CD4-positive, alpha-beta memory T cell (primary cell): ENCODE measurements around the gene HCN1. TPM values are rescaled to one million over a fixed set of nuclear protein-coding genes. Genes with fewer than 3 reads are reported as not detected.

Experiments used
- CTCF ChIA-PET: fragments of 350-600 bp; sonication (Branson Sonifier 250); formaldehyde crosslinking; loops from one replicate; lab custom pipeline; 2021; ENCODE audit warnings: inconsistent platforms; ENCODE audit not compliant: partially characterized antibody; lab: Charles Lee
- POLR2A ChIA-PET: fragments of 350-600 bp; sonication (Branson Sonifier 250); formaldehyde crosslinking; loops from one replicate; lab custom pipeline; 2021; ENCODE audit not compliant: partially characterized antibody; lab: Charles Lee
- DNase-seq, 5 donors: peaks; one replicate each; pipeline versions ENCODE4 v3.0.0 to v3.0.0-alpha.2; 2020 to 2022; ENCODE audit warnings: mixed read lengths in 1 of 5
- H3K27ac ChIP-seq: one replicate; pipeline ENCODE4 v1.7.0; 2013; ENCODE audit warnings: low read depth, low read length
- H3K27me3 ChIP-seq: 2 replicates; pipeline ENCODE4 v1.7.0; 2013; ENCODE audit warnings: mild to moderate bottlenecking, low read length, moderate library complexity; ENCODE audit not compliant: insufficient read depth
- H3K36me3 ChIP-seq: 2 replicates; pipeline ENCODE4 v1.7.0; 2013; ENCODE audit warnings: mild to moderate bottlenecking, low read length, moderate library complexity; ENCODE audit not compliant: insufficient read depth
- H3K4me1 ChIP-seq: 2 replicates; pipeline ENCODE4 v1.7.0; 2013; ENCODE audit warnings: mild to moderate bottlenecking, low read length, moderate library complexity; ENCODE audit not compliant: insufficient read depth
- H3K4me3 ChIP-seq, 2 donors: one replicate each; pipeline ENCODE4 v1.7.0; 2013; ENCODE audit warnings: low read length in 2 of 2, mild to moderate bottlenecking in 1 of 2
- H3K9me3 ChIP-seq, 2 donors: one replicate each; pipeline ENCODE4 v1.7.0; 2013; ENCODE audit warnings: low read length in 2 of 2, control low read depth in 1 of 2; ENCODE audit not compliant: control insufficient read depth in 1 of 2
- H3K27ac Mint-ChIP-seq, 7 donors: one replicate each; pipeline ENCODE4 v1.8.0; 2020 to 2021; ENCODE audit warnings: mixed read lengths in 7 of 7, mild to moderate bottlenecking in 6 of 7, inconsistent platforms in 3 of 7, moderate library complexity in 3 of 7
- H3K27me3 Mint-ChIP-seq, 2 donors: one replicate each; pipeline ENCODE4 v1.8.0; 2020 to 2021; ENCODE audit warnings: mixed read lengths in 2 of 2
- H3K36me3 Mint-ChIP-seq, 2 donors: one replicate each; pipeline ENCODE4 v1.8.0; 2020 to 2021; ENCODE audit warnings: mixed read lengths in 2 of 2, inconsistent platforms in 1 of 2, mild to moderate bottlenecking in 1 of 2
- H3K4me1 Mint-ChIP-seq, 4 donors: one replicate each; pipeline ENCODE4 v1.8.0; 2020 to 2021; ENCODE audit warnings: mixed read lengths in 4 of 4, mild to moderate bottlenecking in 1 of 4
- H3K4me3 Mint-ChIP-seq, 8 donors: one replicate each; pipeline ENCODE4 v1.8.0; 2020 to 2021; ENCODE audit warnings: mixed read lengths in 8 of 8, mild to moderate bottlenecking in 7 of 8, moderate library complexity in 6 of 8, inconsistent platforms in 3 of 8
- H3K9me3 Mint-ChIP-seq, 8 donors: one replicate each; pipeline ENCODE4 v1.8.0; 2020 to 2021; ENCODE audit warnings: mixed read lengths in 8 of 8, mild to moderate bottlenecking in 5 of 8, inconsistent platforms in 3 of 8, moderate library complexity in 1 of 8
- intact Hi-C: fragments of 100-400 bp; cut with micrococcal nuclease; formaldehyde crosslinking; loops from one replicate; pipeline ENCODE4 v1.15.1; 2023
- polyA plus RNA-seq, 2 donors: library from polyadenylated mRNA; unstranded; fragments of 300-500 nt; fragmentation: Illumina TruSeq; gene quantifications; one replicate each; pipeline ENCODE4 v1.2.3, GENCODE V29; 2021
- total RNA-seq, 2 experiments: library from RNA; stranded (reverse); gene quantifications; one replicate each; pipeline ENCODE4 v1.2.3, GENCODE V29; 2021

Gene HCN1
- total and polyA plus RNA-seq, 4 experiments from 2014 or later = not detected

GRCh38 chr5:45677524-45677923 lies 18.7 kb downstream of the HCN1 start:
- POLR2A ChIA-PET = no interaction called here
- H3K27ac Mint-ChIP-seq = no peak overlapping the region
- peaks cover 0 to 14% (median 7%) of the 10 kb centered on the region in 8 donors for H3K9me3 Mint-ChIP-seq
- Histone ChIP-seq H3K4me1 (no peaks in the 10 kb centered on the region), H3K9me3 (no peaks in the 10 kb centered on the region), H3K27ac (no peak overlapping the region), H3K36me3 (no peaks in the 10 kb centered on the region), H3K4me3 (no peak overlapping the region), H3K27me3 (no peaks in the 10 kb centered on the region)
- no peak for DNase-seq
- no peaks in the 10 kb centered on the region for H3K27me3 Mint-ChIP-seq
- no peaks in the 10 kb centered on the region for H3K36me3 Mint-ChIP-seq
- CTCF ChIA-PET = no interaction called here
- H3K4me1 Mint-ChIP-seq = no peaks in the 10 kb centered on the region
- no peak overlapping the region for H3K4me3 Mint-ChIP-seq
- intact Hi-C loops = no loop called here

- intact Hi-C loops = no loop called here
- ChIA-PET CTCF (no interaction called here), POLR2A (interaction anchor here (0.7 kb wide), 1 partner anchor 35 kb away, joined by 3 read pairs; no protein-coding TSS in a partner anchor)
- H3K36me3 Mint-ChIP-seq = no peaks in the 10 kb centered on the region
- Histone ChIP-seq H3K27ac (no peak overlapping the region), H3K36me3 (no peaks in the 10 kb centered on the region), H3K9me3 (no peaks in the 10 kb centered on the region), H3K4me3 (no peak overlapping the region), H3K27me3 (no peaks in the 10 kb centered on the region), H3K4me1 (no peaks in the 10 kb centered on the region)
- H3K9me3 Mint-ChIP-seq = peaks cover 0 to 23% (median 10%) of the 10 kb centered on the region in 8 donors
- no peak overlapping the region for H3K4me3 Mint-ChIP-seq
- H3K4me1 Mint-ChIP-seq = no peaks in the 10 kb centered on the region
- H3K27me3 Mint-ChIP-seq = no peaks in the 10 kb centered on the region
- H3K27ac Mint-ChIP-seq = no peak overlapping the region
- DNase-seq = no peak
Observed at GRCh38 chr5:45672271-45672670, 23.9 kb downstream of the HCN1 start.

GRCh38 chr5:45648744-45649143 lies 47.4 kb downstream of the HCN1 start:
- no peak overlapping the region for H3K4me3 Mint-ChIP-seq
- Histone ChIP-seq H3K27me3 (no peaks in the 10 kb centered on the region), H3K9me3 (peaks cover 0 to 8% of the 10 kb centered on the region in 2 donors), H3K4me1 (no peaks in the 10 kb centered on the region), H3K4me3 (no peak overlapping the region), H3K36me3 (no peaks in the 10 kb centered on the region), H3K27ac (no peak overlapping the region)
- no peak for DNase-seq
- POLR2A ChIA-PET = no interaction called here
- intact Hi-C loops = no loop called here
- CTCF ChIA-PET = no interaction called here
- H3K27ac Mint-ChIP-seq = no peak overlapping the region
- H3K27me3 Mint-ChIP-seq = no peaks in the 10 kb centered on the region
- no peaks in the 10 kb centered on the region for H3K4me1 Mint-ChIP-seq
- peaks cover 2 to 25% (median 10%) of the 10 kb centered on the region in 8 donors for H3K9me3 Mint-ChIP-seq
- H3K36me3 Mint-ChIP-seq = no peaks in the 10 kb centered on the region

GRCh38 chr5:45643056-45643455 lies 53.1 kb downstream of the HCN1 start:
- peaks cover 2 to 11% (median 6%) of the 10 kb centered on the region in 8 donors for H3K9me3 Mint-ChIP-seq
- POLR2A ChIA-PET = no interaction called here
- peaks cover 0 to 5% of the 10 kb centered on the region in 2 donors for H3K9me3 ChIP-seq
- no peaks in the 10 kb centered on the region for H3K4me1 ChIP-seq
- no peaks in the 10 kb centered on the region for H3K27me3 Mint-ChIP-seq
- no peak for DNase-seq
- no peaks in the 10 kb centered on the region for H3K36me3 Mint-ChIP-seq
- no peak overlapping the region for H3K27ac ChIP-seq
- H3K4me3 Mint-ChIP-seq = no peak overlapping the region
- no peaks in the 10 kb centered on the region for H3K27me3 ChIP-seq
- CTCF ChIA-PET = no interaction called here
- H3K4me3 ChIP-seq = no peak overlapping the region
- H3K27ac Mint-ChIP-seq = no peak overlapping the region
- no peaks in the 10 kb centered on the region for H3K4me1 Mint-ChIP-seq
- intact Hi-C loops = no loop called here
- H3K36me3 ChIP-seq = no peaks in the 10 kb centered on the region

GRCh38 chr5:45642370-45642769 lies 53.8 kb downstream of the HCN1 start:
- CTCF ChIA-PET = no interaction called here
- H3K36me3 Mint-ChIP-seq = no peaks in the 10 kb centered on the region
- intact Hi-C loops = no loop called here
- H3K27me3 ChIP-seq = no peaks in the 10 kb centered on the region
- peaks cover 1 to 11% (median 5%) of the 10 kb centered on the region in 8 donors for H3K9me3 Mint-ChIP-seq
- no peak overlapping the region for H3K27ac ChIP-seq
- no peak for DNase-seq
- no peak overlapping the region for H3K4me3 ChIP-seq
- H3K27me3 Mint-ChIP-seq = no peaks in the 10 kb centered on the region
- H3K36me3 ChIP-seq = no peaks in the 10 kb centered on the region
- no peaks in the 10 kb centered on the region for H3K4me1 ChIP-seq
- H3K4me1 Mint-ChIP-seq = no peaks in the 10 kb centered on the region
- POLR2A ChIA-PET = no interaction called here
- H3K9me3 ChIP-seq = peaks cover 0 to 3% of the 10 kb centered on the region in 2 donors
- no peak overlapping the region for H3K27ac Mint-ChIP-seq
- H3K4me3 Mint-ChIP-seq = no peak overlapping the region

GRCh38 chr5:45639040-45639439 lies 57.1 kb downstream of the HCN1 start:
- no peak overlapping the region for H3K4me3 Mint-ChIP-seq
- no peaks in the 10 kb centered on the region for H3K36me3 Mint-ChIP-seq
- Histone ChIP-seq H3K27me3 (no peaks in the 10 kb centered on the region), H3K9me3 (peaks cover 0 to 3% of the 10 kb centered on the region in 2 donors), H3K4me3 (no peak overlapping the region), H3K27ac (no peak overlapping the region), H3K4me1 (no peaks in the 10 kb centered on the region), H3K36me3 (no peaks in the 10 kb centered on the region)
- DNase-seq = no peak
- ChIA-PET POLR2A (no interaction called here), CTCF (no interaction called here)
- H3K27me3 Mint-ChIP-seq = no peaks in the 10 kb centered on the region
- no peaks in the 10 kb centered on the region for H3K4me1 Mint-ChIP-seq
- intact Hi-C loops = no loop called here
- peaks cover 2 to 21% (median 9%) of the 10 kb centered on the region in 8 donors for H3K9me3 Mint-ChIP-seq
- H3K27ac Mint-ChIP-seq = no peak overlapping the region

GRCh38 chr5:45627076-45627656 lies 69.0 kb downstream of the HCN1 start:
- CTCF ChIA-PET = no interaction called here
- H3K36me3 ChIP-seq = no peaks in the 10 kb centered on the region
- H3K4me1 Mint-ChIP-seq = no peaks in the 10 kb centered on the region
- H3K27ac ChIP-seq = no peak overlapping the region
- H3K27ac Mint-ChIP-seq = no peak overlapping the region
- H3K36me3 Mint-ChIP-seq = no peaks in the 10 kb centered on the region
- H3K4me3 ChIP-seq = no peak overlapping the region
- no peaks in the 10 kb centered on the region for H3K9me3 ChIP-seq
- POLR2A ChIA-PET = no interaction called here
- no peaks in the 10 kb centered on the region for H3K27me3 Mint-ChIP-seq
- no peak overlapping the region for H3K4me3 Mint-ChIP-seq
- H3K4me1 ChIP-seq = no peaks in the 10 kb centered on the region
- peaks cover 0 to 13% (median 11%) of the 10 kb centered on the region in 8 donors for H3K9me3 Mint-ChIP-seq
- DNase-seq = no peak
- no peaks in the 10 kb centered on the region for H3K27me3 ChIP-seq
- intact Hi-C loops = no loop called here
